BE2C (cell line): Measurements from ENCODE around the gene ZCCHC8.
"Not testable (repeated sequence)": the region's sequence is repeated elsewhere in the genome, so short reads cannot be mapped to it uniquely, and the experiment has no call there.

Experiments used
- DNase-seq: peaks from one replicate; pipeline ENCODE4 v3.0.0-alpha.2; 2020
- H3K27me3 ChIP-seq: fragments of 250-450 bp; sonication (Bioruptor Pico); 2 replicates; pipeline ENCODE4 v1.5.1; 2020; ENCODE audit warnings: mild to moderate bottlenecking
- H3K36me3 ChIP-seq: fragments of 250-450 bp; sonication (Bioruptor Pico); 2 replicates; pipeline ENCODE4 v1.5.1; 2020; ENCODE audit warnings: mild to moderate bottlenecking
- H3K4me1 ChIP-seq: fragments of 250-450 bp; sonication (Bioruptor Pico); 2 replicates; pipeline ENCODE4 v1.5.1; 2020
- H3K4me3 ChIP-seq: 2 replicates; pipeline ENCODE4 v1.5.1; 2011; ENCODE audit warnings: low read depth, low read length
- H3K9me3 ChIP-seq: fragments of 250-450 bp; sonication (Bioruptor Pico); 2 replicates; pipeline ENCODE4 v1.5.1; 2020
- TF ChIP-seq, protein P1 (sequence below): IDR thresholded peaks from 2 replicates; pipeline ENCODE4 v1.5.1; 2012; ENCODE audit warnings: mild to moderate bottlenecking, low read depth, low read length

The ZCCHC8 gene

GRCh38 chr12:122483969-122484368, 16.8 kb downstream of the ZCCHC8 start:
- peaks cover 82% of the 10 kb centered on the region for H3K36me3 ChIP-seq

DNA sequence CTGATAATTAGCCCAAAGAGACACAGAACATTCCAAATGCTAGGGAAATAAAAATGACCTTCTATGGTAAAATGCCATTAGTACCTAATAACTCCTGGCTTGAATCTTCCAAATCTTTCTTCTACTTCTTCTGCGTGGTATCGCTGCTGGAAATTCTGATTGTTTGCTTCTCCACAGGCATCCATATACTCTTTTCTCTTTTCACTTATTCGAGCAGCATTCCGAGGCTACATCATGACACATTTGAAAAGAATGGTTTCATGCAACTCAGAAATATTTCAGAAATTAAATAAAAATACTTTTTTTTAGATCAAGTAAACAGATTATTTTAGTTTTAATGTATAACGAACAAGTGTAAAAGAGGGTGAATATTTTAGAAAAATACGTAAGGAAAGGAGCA, 18.9 kb downstream of the ZCCHC8 start:
- Histone ChIP-seq H3K36me3 (peaks cover 74% of the 10 kb centered on the region), H3K27me3 (no peaks in the 10 kb centered on the region), H3K9me3 (no peaks in the 10 kb centered on the region), H3K4me3 (no peak overlapping the region), H3K4me1 (no peaks in the 10 kb centered on the region)
- TF ChIP-seq, protein P1, sequence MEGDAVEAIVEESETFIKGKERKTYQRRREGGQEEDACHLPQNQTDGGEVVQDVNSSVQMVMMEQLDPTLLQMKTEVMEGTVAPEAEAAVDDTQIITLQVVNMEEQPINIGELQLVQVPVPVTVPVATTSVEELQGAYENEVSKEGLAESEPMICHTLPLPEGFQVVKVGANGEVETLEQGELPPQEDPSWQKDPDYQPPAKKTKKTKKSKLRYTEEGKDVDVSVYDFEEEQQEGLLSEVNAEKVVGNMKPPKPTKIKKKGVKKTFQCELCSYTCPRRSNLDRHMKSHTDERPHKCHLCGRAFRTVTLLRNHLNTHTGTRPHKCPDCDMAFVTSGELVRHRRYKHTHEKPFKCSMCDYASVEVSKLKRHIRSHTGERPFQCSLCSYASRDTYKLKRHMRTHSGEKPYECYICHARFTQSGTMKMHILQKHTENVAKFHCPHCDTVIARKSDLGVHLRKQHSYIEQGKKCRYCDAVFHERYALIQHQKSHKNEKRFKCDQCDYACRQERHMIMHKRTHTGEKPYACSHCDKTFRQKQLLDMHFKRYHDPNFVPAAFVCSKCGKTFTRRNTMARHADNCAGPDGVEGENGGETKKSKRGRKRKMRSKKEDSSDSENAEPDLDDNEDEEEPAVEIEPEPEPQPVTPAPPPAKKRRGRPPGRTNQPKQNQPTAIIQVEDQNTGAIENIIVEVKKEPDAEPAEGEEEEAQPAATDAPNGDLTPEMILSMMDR, result no peak
- no peak for DNase-seq

More at GRCh38 chr12:122483969-122484368, 16.8 kb downstream of the ZCCHC8 start:
- Histone ChIP-seq H3K27me3 (no peaks in the 10 kb centered on the region), H3K4me3 (no peak overlapping the region), H3K9me3 (no peaks in the 10 kb centered on the region), H3K4me1 (no peaks in the 10 kb centered on the region)
- no peak for DNase-seq
- TF ChIP-seq, protein P1, result no peak

DNA sequence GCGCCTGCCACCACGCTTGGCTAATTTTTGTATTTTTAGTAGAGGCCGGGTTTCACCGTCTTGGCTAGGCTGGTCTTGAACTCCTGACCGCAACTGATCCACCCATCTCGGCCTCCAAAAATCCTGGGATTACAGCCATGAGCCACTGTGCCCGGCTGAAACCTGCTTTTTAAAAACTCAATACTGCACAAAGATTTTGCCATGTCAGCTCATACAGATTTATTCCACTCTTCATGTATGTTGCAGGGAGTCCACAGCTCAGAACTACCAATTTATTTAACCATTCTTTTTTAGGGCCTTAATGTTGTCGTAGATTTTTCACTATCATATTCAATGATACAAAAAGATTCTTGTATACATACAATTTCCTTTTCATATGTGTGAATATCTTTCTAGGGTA, 20.0 kb downstream of the ZCCHC8 start:
- TF ChIP-seq, protein P1, result no peak
- DNase-seq, result no peak
- Histone ChIP-seq H3K4me3 (no peak overlapping the region), H3K4me1 (no peaks in the 10 kb centered on the region), H3K36me3 (peaks cover 75% of the 10 kb centered on the region), H3K27me3 (no peaks in the 10 kb centered on the region), H3K9me3 (no peaks in the 10 kb centered on the region)

DNA sequence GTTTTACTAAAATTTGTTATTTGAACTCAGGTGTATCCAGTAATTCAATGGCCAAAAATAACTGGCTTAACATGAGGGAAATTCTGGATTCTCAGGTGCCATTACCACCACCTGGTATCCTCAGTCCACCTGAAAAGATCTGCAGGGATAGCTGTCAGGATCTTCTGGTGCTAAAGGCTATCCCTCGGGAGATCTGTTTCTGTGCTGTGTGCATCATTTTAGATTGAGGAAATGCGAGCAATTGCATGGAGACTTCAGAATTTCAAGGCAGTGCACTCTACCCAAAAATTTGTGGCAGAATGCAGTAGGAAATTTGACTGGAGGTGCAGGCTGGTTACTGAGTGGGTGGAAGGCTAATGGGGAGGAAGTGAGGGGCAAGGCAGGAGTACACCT, 26.4 kb downstream of the ZCCHC8 start:
- Histone ChIP-seq H3K36me3 (peaks cover 59% of the 10 kb centered on the region), H3K9me3 (no peaks in the 10 kb centered on the region), H3K27me3 (no peaks in the 10 kb centered on the region), H3K4me3 (no peak overlapping the region), H3K4me1 (no peaks in the 10 kb centered on the region)
- DNase-seq, result no peak
- TF ChIP-seq, protein P1, result no peak

DNA sequence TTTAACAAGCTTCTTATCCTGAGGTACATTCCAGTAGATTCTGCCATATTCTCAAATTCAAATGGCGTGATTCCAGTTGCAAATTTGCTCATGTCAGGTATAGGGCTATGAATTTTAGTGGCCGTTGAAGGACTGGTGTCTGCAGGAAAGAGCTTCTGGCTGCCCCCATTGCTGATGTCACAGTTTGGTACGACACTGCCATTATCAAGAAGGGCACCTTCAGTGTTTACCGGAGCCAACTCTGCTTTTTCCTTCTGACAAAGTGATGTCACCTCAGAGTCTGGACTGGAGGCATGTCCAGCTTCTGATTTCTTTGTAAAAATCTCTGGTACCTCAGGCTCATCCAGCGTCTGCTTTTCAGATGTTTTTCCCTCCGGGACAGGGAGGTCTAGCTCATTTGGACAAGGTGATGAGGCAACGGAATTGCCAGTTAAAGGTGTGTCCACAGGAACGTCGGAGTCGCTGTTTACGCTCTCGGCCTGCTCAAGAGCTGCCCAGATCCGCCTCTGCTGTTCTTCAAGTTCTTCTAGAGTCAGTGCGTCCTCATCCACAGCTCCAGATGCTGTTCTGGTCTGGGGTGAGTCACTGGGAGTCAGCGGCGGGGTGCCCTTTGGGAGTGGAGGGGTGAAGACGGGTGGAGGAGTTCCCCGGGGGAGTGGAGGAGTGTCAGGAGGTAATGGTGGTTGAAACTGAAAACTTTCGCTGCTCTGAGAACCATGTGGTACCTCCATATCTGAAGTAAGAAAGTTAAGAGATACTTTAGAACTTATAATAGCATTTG, 27.0 kb downstream of the ZCCHC8 start:
- no peak for DNase-seq
- no peaks in the 10 kb centered on the region for H3K27me3 ChIP-seq
- H3K36me3 ChIP-seq, result peaks cover 53% of the 10 kb centered on the region
- no peaks in the 10 kb centered on the region for H3K9me3 ChIP-seq
- no peak overlapping the region for H3K4me3 ChIP-seq
- H3K4me1 ChIP-seq, result no peaks in the 10 kb centered on the region
- TF ChIP-seq, protein P1, result no peak

GRCh38 chr12:122471324-122472226, 29.2 kb downstream of the ZCCHC8 start:
- Histone ChIP-seq H3K9me3 (no peaks in the 10 kb centered on the region), H3K4me3 (no peak overlapping the region), H3K27me3 (no peaks in the 10 kb centered on the region), H3K4me1 (no peaks in the 10 kb centered on the region), H3K36me3 (peaks cover 39% of the 10 kb centered on the region)
- no peak for DNase-seq
- TF ChIP-seq, protein P1, result peak; percentile 82

GRCh38 chr12:122470576-122470975, 30.2 kb downstream of the ZCCHC8 start:
- not testable (repeated sequence) for H3K4me3 ChIP-seq, H3K4me1 ChIP-seq, H3K9me3 ChIP-seq, DNase-seq, H3K27me3 ChIP-seq
- peaks cover 31% of the 10 kb centered on the region for H3K36me3 ChIP-seq

GRCh38 chr12:122469856-122470255, 30.9 kb downstream of the ZCCHC8 start:
- H3K27me3 ChIP-seq, H3K4me1 ChIP-seq, H3K9me3 ChIP-seq, DNase-seq, H3K4me3 ChIP-seq: not testable (repeated sequence)
- H3K36me3 ChIP-seq, result peaks cover 24% of the 10 kb centered on the region
